ENCODE results near the gene PADI6.
"Not testable (repeated sequence)": the region's sequence is repeated elsewhere in the genome, so short reads cannot be mapped to it uniquely, and the experiment has no call there.

Gene PADI6

GRCh38 chr1:17405898-17406759, 34.1 kb downstream of the PADI6 start:
- DNase-seq = no peak

DNA sequence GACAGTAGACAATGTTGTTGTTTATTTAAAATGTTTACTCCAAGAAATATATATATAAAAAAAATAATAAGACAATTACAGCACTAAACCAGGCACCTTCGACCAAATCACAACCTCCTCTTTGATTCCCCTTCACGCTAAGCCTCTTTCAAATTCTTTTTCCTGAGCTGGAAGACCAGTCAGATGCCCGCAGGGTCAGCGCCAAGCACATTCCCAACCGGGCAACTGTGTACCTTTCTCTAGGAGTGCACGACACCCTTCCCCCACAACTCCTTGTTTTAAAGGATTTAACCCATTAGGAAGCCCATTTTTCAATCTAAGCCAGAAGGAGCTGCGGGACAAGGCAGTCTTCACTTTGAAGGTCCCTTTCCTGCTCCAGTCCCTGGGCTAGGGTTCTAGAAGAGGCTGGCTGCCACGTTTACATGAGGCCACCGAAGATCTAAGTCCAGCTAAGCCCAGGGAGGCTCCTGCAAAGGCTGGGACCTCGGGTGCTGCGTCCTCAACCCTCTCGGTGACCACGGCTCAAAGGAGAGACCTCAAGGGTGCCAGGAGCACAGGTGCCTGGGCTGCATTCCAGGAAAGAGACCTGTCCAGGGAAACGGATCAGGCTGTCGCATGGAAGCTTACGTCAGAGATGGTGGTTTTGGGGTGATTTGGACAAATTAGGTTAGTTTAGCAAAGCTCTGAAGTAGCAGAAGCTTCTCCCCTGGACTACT, 34.9 kb downstream of the PADI6 start:
- DNase-seq = not testable (repeated sequence)

GRCh38 chr1:17407786-17408514, 36.0 kb downstream of the PADI6 start:
- not testable (repeated sequence) for DNase-seq

GRCh38 chr1:17409391-17409811, 37.4 kb downstream of the PADI6 start:
- no peak for DNase-seq

DNA sequence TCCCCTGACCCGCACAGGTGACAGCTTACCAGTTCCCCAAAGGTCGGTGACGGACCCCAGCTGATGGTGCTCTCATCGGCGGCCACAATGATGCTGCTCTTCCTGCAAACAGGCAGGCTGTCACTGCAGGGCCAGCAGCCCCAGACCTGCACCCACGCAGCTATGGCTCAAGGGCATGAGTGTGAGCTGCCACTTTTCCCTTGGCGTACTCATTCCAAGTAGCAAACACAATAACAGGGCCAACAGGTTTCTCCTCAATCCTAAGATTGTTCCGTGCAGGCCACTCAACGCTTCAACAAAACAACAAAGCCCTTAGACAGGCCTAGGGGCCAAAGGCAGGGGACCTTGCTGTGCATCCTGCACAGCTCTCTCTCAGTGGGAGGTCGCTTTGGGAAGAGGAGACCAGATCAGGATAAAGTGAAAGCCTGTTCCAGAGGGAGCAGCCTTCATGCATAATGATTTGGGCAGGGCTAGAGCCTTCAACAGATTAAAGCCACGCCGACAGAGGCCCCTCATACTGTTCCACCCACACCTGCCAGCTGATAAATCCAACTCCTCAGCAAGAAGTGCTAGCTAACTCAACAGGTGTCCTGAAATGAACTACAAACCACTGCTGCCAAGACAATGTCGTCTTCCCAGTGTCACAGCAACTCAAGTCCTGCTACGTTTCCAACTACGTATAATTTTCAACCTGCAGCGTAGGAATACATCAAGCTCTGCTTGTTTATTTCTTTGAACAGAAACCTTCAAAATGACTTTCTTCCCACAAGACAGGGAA, 40.3 kb downstream of the PADI6 start:
- DNase-seq = no peak

- DNase-seq = no peak
Observed at GRCh38 chr1:17414022-17414421, 42.0 kb downstream of the PADI6 start.

DNA sequence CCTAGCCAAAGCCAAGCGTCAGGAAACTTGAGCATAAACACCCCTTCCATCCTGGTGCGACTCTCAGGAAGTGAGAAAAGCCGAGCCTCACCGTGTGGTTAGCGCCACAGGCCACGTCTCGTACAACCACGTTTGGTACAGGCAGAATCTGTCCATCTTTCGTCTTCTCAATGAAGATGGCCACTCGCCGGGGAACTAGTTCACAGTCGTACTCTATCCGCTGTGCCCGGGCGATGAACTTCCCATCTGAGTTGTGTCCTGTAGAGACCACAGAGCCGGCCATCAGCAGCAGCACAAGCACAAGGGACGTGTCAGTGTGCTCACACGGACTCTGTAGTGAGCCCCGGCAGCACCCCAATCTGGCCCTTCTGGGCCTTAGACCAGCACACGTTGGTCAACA, 44.4 kb downstream of the PADI6 start:
- DNase-seq = no peak

GRCh38 chr1:17419626-17420328, 47.8 kb downstream of the PADI6 start:
- DNase-seq = no peak

GRCh38 chr1:17420391-17420918, 48.5 kb downstream of the PADI6 start:
- DNase-seq = no peak

DNA sequence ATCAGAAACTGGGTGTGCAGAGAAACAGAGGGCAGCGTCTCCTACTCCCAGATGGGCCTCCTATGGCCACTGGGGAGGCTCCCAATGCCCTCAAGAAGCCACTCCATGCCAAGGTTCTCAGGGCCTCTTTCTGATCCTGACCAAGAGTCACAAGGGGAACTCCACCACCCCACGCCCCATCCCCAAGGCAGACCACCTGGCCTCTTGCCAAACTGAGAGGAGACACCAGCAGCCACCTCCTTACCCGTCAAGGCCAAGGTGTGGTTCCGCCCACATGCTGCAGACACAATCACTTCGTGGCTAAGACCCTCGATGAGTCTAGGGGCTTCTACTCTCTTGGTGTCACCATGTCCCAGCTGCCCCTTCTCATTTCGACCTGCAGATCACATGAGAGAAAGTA, 50.5 kb downstream of the PADI6 start:
- no peak for DNase-seq

DNA sequence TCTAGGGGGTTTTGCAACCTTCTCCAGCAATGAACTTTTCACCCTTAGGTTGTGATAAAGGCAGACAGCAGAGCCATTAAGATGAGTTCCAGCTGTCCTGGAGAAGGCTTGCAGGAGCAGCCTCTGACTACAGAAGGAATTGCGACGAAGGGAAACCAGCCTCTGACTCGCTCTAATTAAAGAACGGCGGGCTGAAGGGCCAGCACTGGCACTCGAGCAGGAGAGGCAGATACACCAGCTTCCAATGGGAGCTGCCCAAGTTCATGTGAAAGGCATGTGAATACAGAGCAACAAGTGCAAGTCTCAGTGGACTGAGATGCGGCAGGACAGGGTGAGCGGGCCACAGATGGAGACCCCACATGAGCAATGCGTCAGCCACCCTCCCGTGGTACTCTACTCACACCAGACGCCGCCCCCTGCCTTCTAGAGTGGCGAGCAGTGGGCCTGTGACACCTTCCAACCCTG, 51.8 kb downstream of the PADI6 start:
- no peak for DNase-seq

- no peak for DNase-seq
Observed at GRCh38 chr1:17425806-17426600, 54.0 kb downstream of the PADI6 start.

- DNase-seq = no peak
Observed at GRCh38 chr1:17427696-17428660, 56.0 kb downstream of the PADI6 start.

- DNase-seq = no peak
Observed at GRCh38 chr1:17429183-17429582, 57.2 kb downstream of the PADI6 start.

- no peak for DNase-seq
Observed at GRCh38 chr1:17432412-17432811, 60.4 kb downstream of the PADI6 start.

DNA sequence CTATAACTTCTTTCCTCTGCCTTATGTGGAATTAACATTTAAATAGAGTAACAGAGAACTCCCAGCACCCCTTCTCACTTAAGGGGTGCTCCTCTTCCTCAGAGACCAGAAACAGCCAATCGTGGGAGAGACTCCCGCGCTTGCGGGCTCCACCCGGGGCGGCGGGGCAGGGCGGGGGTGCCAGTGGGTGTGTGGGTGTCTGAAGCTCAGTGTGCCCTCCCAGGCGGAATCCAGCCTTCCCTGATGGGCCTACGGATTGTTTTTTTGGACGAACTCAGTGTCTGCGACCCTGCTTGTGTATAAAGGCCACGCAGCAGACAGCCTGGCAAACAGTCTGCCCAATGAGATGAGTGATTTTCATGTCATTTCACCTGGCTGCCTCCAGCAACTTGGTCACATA, 61.3 kb downstream of the PADI6 start:
- DNase-seq = no peak

- DNase-seq = no peak
Observed at GRCh38 chr1:17434016-17434415, 62.0 kb downstream of the PADI6 start.

DNA sequence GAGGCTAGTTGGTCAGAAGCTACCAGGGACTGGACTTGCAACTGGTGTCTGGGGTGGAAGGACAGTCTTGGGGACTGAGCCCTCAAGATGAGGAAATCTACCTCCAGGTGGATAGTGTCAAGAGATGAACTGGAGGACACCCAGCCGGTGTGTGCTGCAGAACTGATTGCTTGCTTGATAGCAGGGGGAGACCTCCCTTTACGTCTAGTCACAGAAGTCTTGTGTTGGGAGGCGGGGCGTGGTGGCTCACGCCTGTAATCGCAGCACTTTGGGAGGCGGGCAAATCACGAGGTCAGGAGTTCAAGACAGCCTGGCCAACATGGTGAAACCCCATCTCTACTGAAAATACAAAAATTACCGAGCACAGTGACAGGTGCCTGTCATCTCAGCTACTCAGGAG, 62.6 kb downstream of the PADI6 start:
- DNase-seq = no peak

DNA sequence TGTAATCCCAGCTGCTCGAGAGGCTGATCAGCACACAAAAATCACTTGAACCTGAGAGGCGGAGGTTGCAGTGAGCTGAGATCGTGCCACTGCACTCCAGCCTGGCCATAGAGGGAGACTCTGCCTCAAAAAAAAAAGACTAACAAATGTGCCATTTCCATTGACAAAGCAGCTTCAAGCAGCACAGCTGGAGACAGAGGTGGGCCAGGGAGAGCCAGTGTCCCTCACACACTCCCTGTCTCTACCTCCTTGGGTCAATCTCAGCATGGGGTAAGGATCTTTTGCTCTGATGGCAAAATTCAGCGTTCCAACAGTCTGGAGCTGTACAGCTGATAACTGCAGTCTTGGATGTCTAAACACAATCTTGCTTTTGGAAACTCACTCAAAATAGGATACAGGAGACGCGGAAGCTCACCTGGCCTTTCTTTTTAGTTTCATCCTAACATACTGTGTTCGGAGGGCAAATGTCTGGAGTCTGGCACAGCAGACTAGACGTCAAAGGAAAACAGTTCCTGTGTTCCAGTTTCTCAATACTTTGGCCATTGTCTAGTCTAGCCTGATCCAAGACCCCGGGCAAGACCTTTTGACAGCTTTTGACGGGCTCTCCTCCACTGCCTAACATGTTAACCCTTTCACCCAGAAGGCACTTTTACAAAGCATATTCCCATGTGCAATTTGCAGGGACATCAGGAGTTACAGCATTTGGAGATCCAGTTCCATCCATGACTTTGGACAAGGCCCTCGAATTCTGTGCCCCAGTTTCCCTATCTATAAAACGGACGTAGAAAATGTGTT, 64.6 kb downstream of the PADI6 start:
- DNase-seq = no peak

Data from NCI-H1417 treated with DMSO at 0.1 percent for 48 hours (cell line).